Measurements from ENCODE around the gene ALDH9A1. TPM values are rescaled to one million over a fixed set of nuclear protein-coding genes. Genes with fewer than 3 reads are reported as not detected.

Gene ALDH9A1
- total RNA-seq, 4 donors from 2014 or later: 46.4 to 91.5 (median 63.3) TPM

DNA sequence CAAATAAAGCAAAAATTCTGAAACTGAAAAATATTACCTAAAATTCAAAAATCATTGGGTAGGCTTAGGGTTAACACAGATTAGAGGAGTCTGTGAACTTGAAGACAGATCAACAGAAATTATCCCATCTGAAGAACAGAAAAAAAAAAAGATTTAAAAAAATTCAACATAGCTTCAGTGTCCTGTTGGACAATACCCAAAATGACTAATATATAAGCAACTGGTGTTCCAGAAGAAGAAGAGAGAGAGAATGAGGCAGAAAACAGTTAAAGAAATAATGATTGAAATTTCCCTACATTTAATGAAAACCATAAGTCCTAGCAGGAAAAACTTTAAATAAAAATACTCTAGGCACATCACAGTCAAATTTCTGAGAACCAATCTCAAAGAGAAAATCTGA, 38.8 kb upstream of the ALDH9A1 start:
- no peaks in the 10 kb centered on the region for H3K27me3 ChIP-seq

DNA sequence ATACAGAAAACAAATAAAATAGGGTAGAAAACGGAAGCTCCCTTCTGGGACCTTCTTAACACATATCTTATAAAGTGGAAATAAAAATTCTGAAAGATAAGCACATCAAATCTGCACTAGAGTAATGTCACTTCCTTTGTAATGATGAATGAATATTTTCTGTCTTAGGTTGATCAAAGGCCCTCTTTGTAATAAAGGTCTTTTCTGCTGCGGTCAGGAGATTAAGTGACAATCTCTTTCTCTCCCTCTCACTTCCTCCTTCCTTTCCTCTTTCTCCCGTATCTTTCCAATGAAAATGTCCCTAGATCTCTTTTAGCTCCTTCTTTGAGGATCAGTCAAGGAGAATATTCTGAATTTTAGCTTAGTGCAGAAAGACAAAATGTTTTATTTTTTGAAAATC, 36.5 kb upstream of the ALDH9A1 start:
- intact Hi-C loops (cut with DNase I; ENCODE audit: low total_unique reads) (loop anchor here (10.0 kb wide), 1 partner anchor 330 kb away; no protein-coding TSS in a partner anchor), in situ Hi-C loops (cut with MboI; ENCODE audit: low sequenced_read_pairs in 4 of 4) (no loop called here)
- Histone ChIP-seq H3K9me3 (no peaks in the 10 kb centered on the region), H3K27me3 (no peaks in the 10 kb centered on the region), H3K4me3 (no peak overlapping the region), H3K27ac (no peak overlapping the region), H3K36me3 (peaks cover 0 to 9% of the 10 kb centered on the region in 2 donors), H3K4me1 (peaks cover 20 to 21% of the 10 kb centered on the region in 2 donors)
- no peak for TF ChIP-seq CTCF (IDR thresholded peaks at IDR 0.05 in 4 of 5, conservative IDR thresholded peaks at IDR 0.05 in 1 of 5)
- TF ChIP-seq POLR2A (IDR thresholded peaks at IDR 0.05): no peak
- ATAC-seq (no peak), DNase-seq (no peak)

More for the DNA sequence above, 38.8 kb upstream of the ALDH9A1 start:
- DNase-seq (no peak), ATAC-seq (no peak)
- in situ Hi-C loops (cut with MboI; ENCODE audit: low sequenced_read_pairs in 4 of 4): no loop called here
- Histone ChIP-seq H3K4me3 (no peak overlapping the region), H3K36me3 (peaks cover 0 to 21% of the 10 kb centered on the region in 2 donors), H3K9me3 (no peaks in the 10 kb centered on the region), H3K27ac (peak overlapping the region in 2 of 4 donors; percentile 55 to 73), H3K4me1 (peaks cover 20 to 21% of the 10 kb centered on the region in 2 donors)
- TF ChIP-seq CTCF (IDR thresholded peaks at IDR 0.05 in 4 of 5, conservative IDR thresholded peaks at IDR 0.05 in 1 of 5) (no peak), POLR2A (IDR thresholded peaks at IDR 0.05) (no peak)
- intact Hi-C loops (cut with DNase I; ENCODE audit: low total_unique reads): loop anchor here (10.0 kb wide), 1 partner anchor 332 kb away; no protein-coding TSS in a partner anchor

DNA sequence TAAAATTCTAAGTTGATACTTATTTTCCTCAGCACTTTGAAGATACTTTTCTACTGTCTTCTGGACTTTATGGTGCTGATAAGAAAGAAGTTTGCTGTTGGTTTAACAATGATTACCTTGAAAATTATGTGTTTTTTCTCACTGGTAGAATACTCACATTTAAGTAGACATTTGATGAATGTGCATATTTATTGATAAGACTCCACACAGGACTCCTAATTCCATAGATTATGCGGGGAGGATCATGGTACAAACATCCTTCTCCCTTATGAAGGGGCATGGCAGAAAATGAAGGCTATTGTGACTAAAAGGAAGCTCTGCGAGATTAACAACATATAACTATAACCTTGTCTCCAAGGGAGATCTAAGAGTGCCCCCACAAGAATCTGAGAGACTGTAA, 28.5 kb upstream of the ALDH9A1 start:
- TF ChIP-seq CTCF (IDR thresholded peaks at IDR 0.05 in 4 of 5, conservative IDR thresholded peaks at IDR 0.05 in 1 of 5): no peak
- TF ChIP-seq POLR2A (IDR thresholded peaks at IDR 0.05): no peak
- DNase-seq (no peak), ATAC-seq (no peak)
- H3K4me3 ChIP-seq: no peak overlapping the region
- intact Hi-C loops (cut with DNase I; ENCODE audit: low total_unique reads): no loop called here
- no peaks in the 10 kb centered on the region for H3K27me3 ChIP-seq
- in situ Hi-C loops (cut with MboI; ENCODE audit: low sequenced_read_pairs in 4 of 4): no loop called here
- H3K27ac ChIP-seq: no peak overlapping the region
- peaks cover 0 to 29% of the 10 kb centered on the region in 2 donors for H3K36me3 ChIP-seq
- H3K9me3 ChIP-seq: no peaks in the 10 kb centered on the region
- H3K4me1 ChIP-seq: peaks cover 0 to 4% of the 10 kb centered on the region in 2 donors

GRCh38 chr1:165726169-165726568, 27.8 kb upstream of the ALDH9A1 start:
- peaks cover 0 to 28% of the 10 kb centered on the region in 2 donors for H3K36me3 ChIP-seq
- no peak overlapping the region for H3K27ac ChIP-seq
- DNase-seq (no peak), ATAC-seq (no peak)
- in situ Hi-C loops (cut with MboI; ENCODE audit: low sequenced_read_pairs in 4 of 4): no loop called here
- peaks cover 0 to 4% of the 10 kb centered on the region in 2 donors for H3K4me1 ChIP-seq
- intact Hi-C loops (cut with DNase I; ENCODE audit: low total_unique reads): no loop called here
- no peaks in the 10 kb centered on the region for H3K9me3 ChIP-seq
- H3K27me3 ChIP-seq: no peaks in the 10 kb centered on the region
- TF ChIP-seq CTCF (IDR thresholded peaks at IDR 0.05 in 4 of 5, conservative IDR thresholded peaks at IDR 0.05 in 1 of 5) (no peak), POLR2A (IDR thresholded peaks at IDR 0.05) (no peak)
- no peak overlapping the region for H3K4me3 ChIP-seq
